Lung (tissue), 12 donors: ENCODE results near the gene SEMA4D. TPM values are rescaled to one million over a fixed set of nuclear protein-coding genes. Genes with fewer than 3 reads are reported as not detected.

Experiments
- ATAC-seq: fragments of 200-7000 bp; cut with Tn5 transposase; one replicate; pipeline ENCODE4 v1.9.1; 2020; ENCODE audit warnings: moderate number of reproducible peaks; ENCODE audit not compliant: insufficient read depth, low FRiP score
- DNase-seq, 3 donors: peaks; one replicate each; pipeline ENCODE4 v3.0.0-alpha.2; 2013 to 2017
- H3K27ac ChIP-seq, 2 donors: one replicate each; pipeline ENCODE4 v1.5.1; 2013; ENCODE audit warnings: mild to moderate bottlenecking in 2 of 2, moderate library complexity in 2 of 2, control low read depth in 1 of 2, inconsistent platforms in 1 of 2, low read depth in 1 of 2, low read length in 1 of 2
- H3K27me3 ChIP-seq, 3 donors: one replicate each; pipeline ENCODE4 v1.5.1; 2013; ENCODE audit warnings: low read length in 2 of 3; ENCODE audit not compliant: control insufficient read depth in 3 of 3, insufficient read depth in 3 of 3
- H3K36me3 ChIP-seq, 4 donors: one replicate each; pipeline ENCODE4 v1.5.1; 2013; ENCODE audit warnings: low read length in 4 of 4, mild to moderate bottlenecking in 1 of 4, moderate library complexity in 1 of 4; ENCODE audit not compliant: control insufficient read depth in 4 of 4, insufficient read depth in 4 of 4
- H3K4me1 ChIP-seq, 5 donors: one replicate each; pipeline ENCODE4 v1.5.1; 2013; ENCODE audit warnings: low read length in 5 of 5, mild to moderate bottlenecking in 2 of 5, moderate library complexity in 1 of 5; ENCODE audit not compliant: control insufficient read depth in 5 of 5, insufficient read depth in 5 of 5
- H3K4me3 ChIP-seq: one replicate; pipeline ENCODE4 v1.5.1; 2013; ENCODE audit warnings: mild to moderate bottlenecking, control low read depth, moderate library complexity
- H3K9ac ChIP-seq, 2 donors: one replicate each; pipeline ENCODE4 v1.5.1; 2013; ENCODE audit warnings: low read length in 2 of 2, control low read depth in 1 of 2; ENCODE audit not compliant: insufficient read depth in 1 of 2
- H3K9me3 ChIP-seq, 4 donors: one replicate each; pipeline ENCODE4 v1.5.1; 2013; ENCODE audit warnings: low read length in 3 of 4, mild to moderate bottlenecking in 1 of 4, moderate library complexity in 1 of 4; ENCODE audit not compliant: control insufficient read depth in 4 of 4, insufficient read depth in 3 of 4
- WGBS, 2 donors: extraction: QIAGEN DNeasy Blood & Tissue Kit; methylation state at CpG; one replicate each; pipeline ENCODE4 v1.1.7; 2013; 5-methylcytosine and 5-hydroxymethylcytosine counted together
- polyA plus RNA-seq, 2 donors: library from polyadenylated mRNA; stranded (reverse); fragments of 200-250 nt; gene quantifications; one replicate each; pipeline ENCODE4 v1.2.1, GENCODE V29; 2013
- total RNA-seq, 2 donors: library from RNA; depleted of rRNA in 1 of 2; stranded (reverse); fragments of >200 nt in 1 of 2; gene quantifications; one replicate each; pipeline ENCODE4 v1.2.1, GENCODE V29; 2014 to 2021
- TF ChIP-seq, protein P1 (sequence below): IDR thresholded peaks from 2 replicates; pipeline ENCODE4 v1.5.1; 2012; ENCODE audit warnings: mild to moderate bottlenecking; ENCODE audit errors: control extremely low read depth, extremely low read depth
- donor health status: control.
- donor health status: control.
- donor health status: Bipolar disorder and iron deficiency.
- donor health status: healthy.
- donor health status: DM: yes; HTN: yes; CAD: no.

Gene SEMA4D
- total and polyA plus RNA-seq, 4 donors = 6.7 to 61.5 (median 29.0) TPM

DNA sequence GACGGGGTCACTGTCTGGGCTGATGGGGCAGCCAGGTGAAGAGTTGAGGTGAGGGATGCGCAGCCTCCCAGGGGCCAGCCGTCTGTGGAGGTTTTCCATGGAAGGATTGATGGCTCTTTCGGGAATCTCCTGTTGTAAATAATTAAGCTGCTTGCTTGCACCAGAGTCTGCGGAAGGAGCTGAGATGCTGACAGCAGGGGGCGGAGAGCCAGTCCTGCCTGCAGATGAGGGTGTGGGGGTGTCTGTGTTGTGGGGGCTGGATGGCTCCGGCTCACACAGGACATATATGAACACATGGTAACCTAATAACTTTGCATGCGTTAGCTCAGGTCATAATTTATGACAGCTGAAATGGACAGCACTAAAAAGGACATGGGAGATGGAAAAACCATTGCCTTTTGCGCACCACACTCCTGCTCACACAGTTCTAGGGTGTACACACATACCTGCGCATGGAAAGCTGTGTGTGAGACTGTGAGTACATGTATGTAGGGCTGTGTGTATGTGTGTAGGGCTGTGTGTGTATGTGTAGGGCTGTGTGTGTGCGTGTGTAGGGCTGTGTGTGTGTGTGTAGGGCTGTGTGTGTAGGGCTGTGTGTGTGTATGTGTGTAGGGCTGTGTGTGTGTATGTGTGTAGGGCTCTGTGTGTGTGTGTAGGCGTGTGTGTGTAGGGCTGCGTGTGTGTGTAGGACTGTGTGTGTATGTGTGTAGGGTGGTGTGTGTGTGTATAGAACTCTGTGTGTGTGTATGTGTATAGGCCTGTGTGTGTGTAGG, 36.8 kb upstream of the SEMA4D start:
- peaks cover 0 to 2% (median 0%) of the 10 kb centered on the region in 3 donors for H3K27me3 ChIP-seq
- H3K27ac ChIP-seq = no peak overlapping the region
- H3K9ac ChIP-seq = no peak overlapping the region
- TF ChIP-seq, protein P1, sequence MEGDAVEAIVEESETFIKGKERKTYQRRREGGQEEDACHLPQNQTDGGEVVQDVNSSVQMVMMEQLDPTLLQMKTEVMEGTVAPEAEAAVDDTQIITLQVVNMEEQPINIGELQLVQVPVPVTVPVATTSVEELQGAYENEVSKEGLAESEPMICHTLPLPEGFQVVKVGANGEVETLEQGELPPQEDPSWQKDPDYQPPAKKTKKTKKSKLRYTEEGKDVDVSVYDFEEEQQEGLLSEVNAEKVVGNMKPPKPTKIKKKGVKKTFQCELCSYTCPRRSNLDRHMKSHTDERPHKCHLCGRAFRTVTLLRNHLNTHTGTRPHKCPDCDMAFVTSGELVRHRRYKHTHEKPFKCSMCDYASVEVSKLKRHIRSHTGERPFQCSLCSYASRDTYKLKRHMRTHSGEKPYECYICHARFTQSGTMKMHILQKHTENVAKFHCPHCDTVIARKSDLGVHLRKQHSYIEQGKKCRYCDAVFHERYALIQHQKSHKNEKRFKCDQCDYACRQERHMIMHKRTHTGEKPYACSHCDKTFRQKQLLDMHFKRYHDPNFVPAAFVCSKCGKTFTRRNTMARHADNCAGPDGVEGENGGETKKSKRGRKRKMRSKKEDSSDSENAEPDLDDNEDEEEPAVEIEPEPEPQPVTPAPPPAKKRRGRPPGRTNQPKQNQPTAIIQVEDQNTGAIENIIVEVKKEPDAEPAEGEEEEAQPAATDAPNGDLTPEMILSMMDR = no peak
- ATAC-seq (no peak), DNase-seq (no peak)
- peaks cover 0 to 8% (median 0%) of the 10 kb centered on the region in 5 donors for H3K4me1 ChIP-seq
- no peak overlapping the region for H3K4me3 ChIP-seq
- WGBS, 2 donors = 80 to 88% methylated on average over 13 of the region's 13 CpGs
- no peaks in the 10 kb centered on the region for H3K9me3 ChIP-seq
- no peaks in the 10 kb centered on the region for H3K36me3 ChIP-seq

DNA sequence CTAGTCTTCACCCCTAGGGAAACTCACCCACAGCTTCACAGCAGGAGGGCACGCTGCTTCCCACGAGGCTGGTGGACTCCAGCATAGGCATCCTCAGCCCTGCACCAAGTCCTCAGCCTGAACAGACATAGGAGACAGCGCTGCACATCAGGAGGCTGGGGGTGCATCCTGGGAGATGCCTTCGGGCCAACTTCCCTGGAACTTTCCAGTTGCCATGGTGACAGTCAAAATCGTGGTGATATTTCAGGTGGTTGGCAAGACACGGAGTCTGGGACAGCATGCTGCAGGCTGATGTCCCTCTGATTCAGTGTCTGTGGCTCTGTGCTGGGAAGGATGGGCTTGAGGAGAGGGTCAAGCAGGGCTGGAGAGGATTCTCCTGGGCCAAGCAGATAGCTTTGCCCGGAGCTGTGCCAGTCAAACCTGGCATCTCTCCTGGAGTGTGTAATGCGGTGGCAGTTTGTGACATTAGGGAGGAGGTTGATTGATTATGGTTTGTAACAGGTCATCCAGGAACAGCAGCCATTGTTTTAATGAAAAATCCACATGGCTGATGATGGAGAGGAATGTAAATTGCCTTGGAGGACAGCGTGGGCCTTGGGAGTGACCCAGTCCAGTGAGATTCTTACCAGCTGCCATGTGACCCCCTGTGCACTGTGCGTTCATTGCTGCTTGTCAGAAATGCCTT, 35.6 kb upstream of the SEMA4D start:
- DNase-seq = no peak
- Histone ChIP-seq H3K27me3 (peaks cover 0 to 2% (median 0%) of the 10 kb centered on the region in 3 donors), H3K4me1 (peaks cover 0 to 5% (median 0%) of the 10 kb centered on the region in 5 donors), H3K9me3 (peaks cover 0 to 2% (median 0%) of the 10 kb centered on the region in 4 donors), H3K27ac (no peak overlapping the region), H3K9ac (no peak overlapping the region), H3K4me3 (no peak overlapping the region), H3K36me3 (no peaks in the 10 kb centered on the region)
- no peak for ATAC-seq
- WGBS, 2 donors = 76 to 81% methylated on average over 10 of the region's 10 CpGs
- TF ChIP-seq, protein P1 = no peak

DNA sequence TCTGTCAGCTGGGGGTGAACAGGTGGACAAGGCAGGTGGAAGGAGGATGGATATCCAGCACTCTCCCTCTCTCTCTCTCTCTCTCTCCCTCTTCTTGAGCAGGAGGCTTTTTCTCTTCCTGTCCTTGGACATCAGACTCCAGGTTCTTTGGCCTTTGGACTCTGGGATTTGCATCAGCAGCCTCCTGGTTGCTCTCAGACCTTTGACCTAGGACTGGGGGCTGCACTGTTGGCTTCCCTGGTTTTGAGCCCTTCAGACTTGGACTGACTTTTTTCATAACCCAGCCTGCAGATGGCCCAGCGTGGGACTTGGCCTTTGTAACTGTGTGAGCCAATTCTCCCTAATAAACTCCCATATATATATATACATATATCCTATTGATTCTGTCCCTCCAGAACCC, 35.0 kb upstream of the SEMA4D start:
- Histone ChIP-seq H3K9ac (no peak overlapping the region), H3K36me3 (no peaks in the 10 kb centered on the region), H3K9me3 (peaks cover 0 to 5% (median 0%) of the 10 kb centered on the region in 4 donors), H3K4me3 (no peak overlapping the region), H3K4me1 (peaks cover 0 to 5% (median 0%) of the 10 kb centered on the region in 5 donors), H3K27me3 (peaks cover 0 to 2% (median 0%) of the 10 kb centered on the region in 3 donors), H3K27ac (no peak overlapping the region)
- WGBS, 2 donors = 85 to 95% methylated on average over 1 of the region's 1 CpG
- TF ChIP-seq, protein P1 = no peak
- DNase-seq (no peak), ATAC-seq (no peak)
